NCI-H510A (cell line): Measurements from ENCODE around the gene LHFPL6.

Source experiments
- DNase-seq: peaks from one replicate; lab custom pipeline; 2025; lab: John Stamatoyannopoulos, UW

LHFPL6 gene

DNA sequence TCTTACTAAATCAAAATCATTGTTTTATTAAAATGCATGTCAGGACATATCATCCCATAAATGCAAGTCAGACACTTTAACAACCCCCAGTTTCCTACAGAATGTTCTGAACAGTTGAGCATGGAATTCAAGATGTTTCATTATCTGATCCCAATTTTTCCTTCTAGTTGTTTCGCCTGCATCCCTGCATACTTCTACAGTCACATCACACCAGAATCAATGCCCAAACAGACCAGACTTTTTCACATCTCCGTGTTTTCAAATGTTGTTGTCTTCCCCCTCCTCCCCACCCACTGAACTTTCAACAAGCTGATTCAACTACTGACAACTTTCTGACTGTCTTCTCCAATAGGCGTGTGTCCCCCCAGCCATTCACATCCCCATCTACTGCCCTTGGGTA, 48.6 kb downstream of the LHFPL6 start:
- DNase-seq, result no peak

DNA sequence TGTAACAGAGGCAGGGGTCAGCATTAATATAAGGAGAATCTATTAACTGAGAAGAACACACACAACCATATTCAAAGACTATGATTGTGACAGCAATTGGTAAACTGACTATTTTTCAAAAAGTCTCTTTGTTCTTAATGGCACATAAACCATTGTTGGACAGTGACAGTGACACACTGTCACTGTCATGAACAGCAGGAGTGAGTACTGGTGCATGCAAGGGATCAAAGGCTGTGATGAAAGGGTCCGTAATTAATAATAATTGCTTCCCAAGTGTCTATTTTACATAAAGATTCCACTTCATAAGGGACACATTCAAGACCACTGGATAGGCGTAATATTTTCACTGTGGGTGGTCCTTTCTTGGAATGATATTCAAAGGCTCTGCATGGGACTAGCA, 50.7 kb downstream of the LHFPL6 start:
- DNase-seq, result no peak

DNA sequence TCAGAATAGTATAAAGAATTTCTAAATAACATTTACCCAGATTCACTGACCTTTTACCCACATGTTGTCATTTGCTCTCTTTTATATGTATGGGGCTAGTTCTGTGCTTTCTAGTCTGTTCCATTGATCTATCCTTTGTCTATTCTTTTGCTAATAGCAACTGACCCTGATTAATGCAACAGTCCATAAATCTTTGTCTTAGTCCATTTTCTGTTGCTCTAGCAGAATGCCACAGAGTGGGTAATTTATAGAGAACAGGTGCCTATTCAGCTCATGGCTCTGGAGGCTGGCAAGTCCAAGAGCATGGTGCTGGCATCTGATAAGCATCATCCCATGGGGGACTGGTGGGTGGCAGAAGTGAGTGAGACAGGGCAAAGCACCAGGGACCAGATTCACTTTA, 52.1 kb downstream of the LHFPL6 start:
- no peak for DNase-seq

DNA sequence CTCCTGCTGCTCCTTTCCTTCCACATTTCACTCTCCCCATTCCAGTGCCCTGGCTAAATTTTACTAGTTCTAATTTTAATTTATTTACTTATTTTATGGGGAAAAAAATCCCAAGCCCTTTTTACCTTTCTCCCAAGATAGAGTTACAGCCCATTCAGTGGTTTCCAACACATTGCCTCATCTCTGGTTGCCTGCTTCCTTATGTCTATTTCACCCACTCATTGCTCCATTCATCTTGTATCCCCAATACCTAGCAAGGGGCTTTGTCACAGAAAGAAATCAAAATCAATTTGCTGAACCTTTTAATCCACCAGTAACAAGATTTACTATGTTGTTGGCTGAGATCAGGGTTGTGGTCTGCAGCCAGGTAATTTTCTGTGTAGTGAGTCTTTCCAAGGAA, 55.9 kb downstream of the LHFPL6 start:
- DNase-seq, result no peak

DNA sequence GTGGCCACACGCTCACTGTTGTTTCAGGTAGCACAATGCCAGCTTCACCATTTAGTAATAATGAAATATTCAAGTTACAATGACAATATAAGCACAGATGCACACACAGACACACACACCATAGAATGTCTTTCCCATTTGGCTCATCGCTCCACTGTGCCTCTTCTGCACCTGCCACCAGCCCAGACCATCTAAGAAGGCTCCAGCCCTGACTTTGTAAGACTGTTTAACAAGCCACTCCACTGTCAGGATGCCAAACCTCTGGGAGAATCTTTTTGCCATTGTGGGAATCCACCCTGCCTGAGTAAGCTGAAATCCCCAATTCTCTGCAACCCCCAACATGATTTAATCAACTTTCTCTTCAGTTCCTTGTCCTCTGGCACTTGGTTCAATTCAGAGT, 60.6 kb downstream of the LHFPL6 start:
- DNase-seq, result no peak

DNA sequence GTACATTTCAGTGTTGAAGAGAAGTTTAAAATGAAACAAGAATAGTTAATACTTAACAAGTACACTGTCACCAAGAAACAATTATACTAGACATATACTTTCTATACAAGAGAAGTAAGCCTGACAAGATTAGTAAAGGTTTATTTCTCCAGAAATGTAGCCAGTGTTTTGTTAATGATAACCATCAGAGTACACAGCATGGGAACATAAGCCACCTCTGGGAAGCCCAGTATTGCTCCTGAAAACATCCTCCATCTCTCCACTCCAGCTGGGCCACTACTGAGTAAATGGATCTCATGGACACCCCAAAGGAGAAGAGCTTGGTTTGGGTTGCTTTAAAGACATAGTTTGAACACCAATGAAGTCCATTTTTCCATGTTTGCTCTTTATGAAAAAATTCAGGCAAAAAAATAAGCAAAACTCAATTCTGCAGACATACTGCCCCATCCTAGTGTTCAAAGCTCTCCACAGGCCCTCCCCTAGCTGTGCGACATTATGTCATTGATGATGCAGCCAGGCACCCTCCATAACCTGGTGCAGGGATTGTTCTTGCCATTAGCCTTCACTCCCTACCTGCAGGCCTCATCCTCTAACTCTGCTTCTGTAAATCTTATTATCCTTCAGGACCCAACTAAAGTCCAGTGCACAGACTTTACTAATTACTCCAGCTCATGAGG, 61.9 kb downstream of the LHFPL6 start:
- DNase-seq, result no peak

DNA sequence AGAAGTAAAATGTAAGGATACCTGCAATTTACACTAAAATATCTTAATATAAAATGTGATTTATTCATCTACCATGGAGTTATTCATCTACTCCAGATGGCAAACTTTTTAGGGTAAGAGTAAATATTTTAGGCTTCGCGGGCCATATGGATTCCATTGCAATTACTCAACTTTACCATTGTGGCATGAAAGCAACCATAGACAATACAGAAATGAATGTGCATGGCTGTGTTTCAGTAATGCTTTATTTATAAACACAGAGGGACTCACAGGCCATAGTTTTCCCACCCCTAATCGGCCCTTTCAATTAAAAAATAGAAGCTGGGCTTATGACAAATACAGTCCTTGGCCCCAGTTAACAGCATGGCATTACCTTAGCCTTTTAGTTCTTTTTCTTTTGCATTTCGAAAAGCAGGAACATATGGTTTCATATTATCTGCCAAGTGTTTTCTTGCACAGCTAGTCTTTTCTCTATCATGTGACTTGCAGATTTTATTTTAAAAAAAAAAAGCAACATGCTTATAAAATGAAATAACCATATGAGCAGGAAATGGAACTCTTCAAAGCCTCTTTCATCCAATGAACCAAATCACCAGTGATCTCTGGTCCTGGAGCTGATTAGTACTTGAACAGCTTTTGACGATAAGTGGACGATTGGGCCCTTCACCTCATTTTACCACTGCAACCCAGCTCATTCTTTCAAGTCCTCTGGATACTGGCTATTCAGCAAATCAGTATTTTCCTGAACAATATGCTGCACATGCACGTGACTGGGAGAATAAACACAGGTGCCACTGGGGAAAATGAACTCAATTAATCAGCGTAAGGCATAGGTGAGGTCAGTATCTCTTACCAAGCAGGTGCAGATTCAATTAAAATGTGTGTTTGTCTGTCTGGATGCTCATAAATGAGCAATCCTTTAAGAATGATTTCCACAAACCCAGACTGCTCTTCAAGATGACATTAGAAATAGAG, 63.9 kb downstream of the LHFPL6 start:
- DNase-seq, result peak; percentile 37

DNA sequence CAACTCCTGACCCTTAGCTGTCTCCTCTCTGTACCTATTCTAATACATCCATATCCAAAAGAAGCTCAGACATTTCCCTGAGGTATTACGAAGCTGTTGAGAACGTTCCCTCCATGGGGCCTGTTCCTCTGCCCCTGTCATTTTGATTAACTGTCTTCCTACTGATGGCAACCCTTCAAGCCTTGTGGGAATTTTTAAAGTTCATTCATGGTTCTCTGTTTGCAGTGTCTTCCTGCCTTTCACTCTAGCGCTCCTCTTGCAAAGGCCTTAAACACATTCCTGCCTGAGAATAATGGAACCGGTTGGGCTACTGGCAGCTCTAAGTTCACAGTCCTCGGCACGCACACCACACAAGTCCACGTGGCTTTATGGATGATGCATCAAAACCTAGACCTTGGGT, 66.1 kb downstream of the LHFPL6 start:
- DNase-seq, result no peak

DNA sequence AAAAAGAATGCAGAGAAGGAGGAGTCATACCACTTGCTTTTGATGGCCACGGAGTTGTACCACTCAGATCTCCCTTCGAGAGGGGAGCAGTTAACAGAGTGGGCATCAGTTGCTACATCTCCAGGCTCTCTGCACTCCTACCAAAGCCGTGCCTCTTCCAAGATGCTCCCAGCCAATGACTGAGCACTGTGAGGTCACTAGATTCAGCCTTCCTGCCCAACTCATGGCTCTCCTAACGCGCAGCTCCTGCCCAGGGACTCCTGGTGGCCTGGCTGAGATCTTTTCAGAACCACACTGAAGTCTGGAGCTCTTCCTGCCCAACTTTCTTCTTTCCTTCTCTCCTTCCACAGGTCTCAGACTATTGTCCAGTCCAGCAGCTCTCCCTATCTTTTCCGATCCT, 66.7 kb downstream of the LHFPL6 start:
- no peak for DNase-seq

DNA sequence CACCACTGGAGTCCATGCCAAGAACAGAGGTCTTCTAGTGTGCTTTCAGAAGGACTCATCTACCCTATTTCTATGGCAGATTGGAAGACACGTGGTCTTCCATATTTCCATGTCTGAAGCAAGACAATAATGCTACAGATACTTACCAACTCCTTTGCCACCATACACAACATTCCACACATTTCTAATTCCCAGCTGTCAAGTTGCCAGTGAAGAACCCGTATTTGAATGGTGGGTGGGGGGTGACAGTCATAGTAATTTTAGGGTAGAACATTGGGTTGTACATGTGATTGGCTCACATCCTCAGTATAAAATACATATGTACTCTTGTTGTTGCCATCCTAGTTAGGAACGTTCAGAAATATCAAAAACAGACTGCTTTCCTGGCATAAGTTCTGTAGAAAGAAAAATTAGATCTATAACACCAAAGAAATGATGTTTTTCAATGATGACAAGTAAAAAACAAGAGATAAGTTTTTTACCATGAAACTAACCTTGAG, 69.3 kb downstream of the LHFPL6 start:
- no peak for DNase-seq

DNA sequence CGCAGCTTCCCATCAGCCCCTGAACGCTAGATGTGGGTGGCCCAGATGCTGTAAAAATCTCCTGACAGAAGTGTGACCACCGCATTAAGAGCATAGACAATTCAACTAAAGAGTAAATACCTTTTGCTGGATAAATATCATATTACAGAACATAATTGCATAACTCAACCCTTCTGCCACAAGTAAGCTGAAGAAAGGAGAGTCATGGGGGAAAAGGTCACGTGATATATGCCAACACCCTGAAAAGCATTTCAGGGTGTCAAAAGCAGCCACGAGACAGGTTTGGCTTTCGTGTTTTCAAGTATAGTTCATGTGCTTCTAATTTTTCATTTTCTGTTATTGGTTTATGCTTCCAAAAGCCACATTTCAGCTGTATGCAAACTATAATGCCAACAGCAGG, 71.3 kb downstream of the LHFPL6 start:
- no peak for DNase-seq

DNA sequence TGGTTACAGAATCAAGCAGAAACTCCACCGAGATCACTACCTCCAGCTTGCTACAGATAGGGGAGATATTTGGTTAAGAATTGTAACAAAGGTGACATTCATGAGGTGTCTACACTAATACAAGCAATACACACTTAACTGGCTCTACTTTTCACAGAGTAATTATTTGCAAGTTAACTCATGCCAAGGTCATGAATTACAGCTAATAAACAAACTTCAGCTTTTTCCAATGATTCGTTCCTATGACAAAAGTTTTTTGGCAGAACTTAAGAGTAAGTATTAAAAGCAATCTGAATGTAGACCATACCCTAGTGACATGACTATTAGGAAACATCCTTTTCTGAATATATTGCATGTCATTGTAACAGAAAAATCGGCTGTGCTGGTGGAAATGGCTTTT, 72.1 kb downstream of the LHFPL6 start:
- DNase-seq, result no peak

DNA sequence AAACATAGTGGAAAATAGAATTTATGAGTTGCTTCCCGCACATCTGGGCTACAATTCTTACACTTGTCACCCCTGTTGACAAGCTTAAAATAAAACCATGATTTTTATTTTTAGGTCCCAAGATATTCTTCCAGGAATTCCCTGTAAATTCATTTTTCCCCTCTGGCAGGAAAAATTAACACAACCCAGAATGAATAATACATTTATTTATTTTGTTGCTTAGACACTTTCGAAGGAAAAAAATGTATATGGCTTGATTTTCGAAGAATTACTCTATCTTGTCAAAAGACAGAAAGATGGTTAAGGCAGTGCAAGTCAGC, 74.4 kb downstream of the LHFPL6 start:
- DNase-seq, result no peak

DNA sequence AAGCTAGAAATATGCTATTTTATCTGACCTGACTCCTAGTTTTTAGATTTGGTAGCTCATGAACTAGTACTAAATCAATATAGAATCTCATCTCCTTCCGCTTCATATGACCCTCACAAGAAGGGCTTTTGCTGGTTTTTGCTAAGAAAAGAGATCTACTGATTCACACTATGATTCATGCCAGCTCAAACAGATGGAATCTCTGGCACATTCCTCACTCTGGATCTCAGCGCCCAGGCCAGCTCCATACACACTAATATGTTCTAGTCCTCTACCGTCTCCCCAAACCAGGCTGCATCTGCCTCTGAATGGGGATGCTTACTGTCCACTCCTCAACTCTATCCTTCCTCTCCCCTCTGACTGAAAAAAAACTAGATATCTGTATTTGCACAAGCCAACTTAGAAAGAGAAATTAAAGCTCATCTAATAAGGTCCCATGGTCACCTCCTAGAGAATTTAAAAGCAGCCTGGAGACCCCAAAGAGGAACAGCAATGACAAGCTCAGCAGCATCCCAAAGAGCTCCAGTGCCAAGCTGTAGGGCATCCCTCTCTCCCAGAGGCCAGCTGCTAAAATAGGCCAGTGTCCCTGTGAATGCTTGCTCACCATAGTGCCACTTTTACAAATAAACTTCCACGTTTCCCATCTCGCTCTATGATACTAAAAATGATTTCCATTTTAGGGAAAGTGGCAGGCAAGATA, 74.9 kb downstream of the LHFPL6 start:
- no peak for DNase-seq

DNA sequence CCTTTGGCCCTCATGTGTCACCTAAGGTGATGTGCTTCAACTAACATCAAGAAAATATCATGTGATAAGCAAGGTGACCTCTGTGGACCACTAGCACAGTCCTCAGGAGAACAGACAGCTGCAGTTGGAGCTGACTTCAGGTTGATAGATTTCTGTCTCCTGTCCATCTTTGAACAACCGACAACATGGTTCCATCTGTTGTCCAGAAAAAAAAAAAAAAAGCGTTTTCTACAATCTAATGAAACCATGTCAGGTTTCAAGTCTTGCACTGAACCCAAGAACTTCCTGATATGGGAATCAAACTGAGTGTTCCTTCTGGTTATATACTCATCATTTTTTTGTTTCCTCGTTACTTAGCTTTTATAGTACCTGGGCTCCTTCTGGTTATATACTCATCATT, 75.7 kb downstream of the LHFPL6 start:
- no peak for DNase-seq

DNA sequence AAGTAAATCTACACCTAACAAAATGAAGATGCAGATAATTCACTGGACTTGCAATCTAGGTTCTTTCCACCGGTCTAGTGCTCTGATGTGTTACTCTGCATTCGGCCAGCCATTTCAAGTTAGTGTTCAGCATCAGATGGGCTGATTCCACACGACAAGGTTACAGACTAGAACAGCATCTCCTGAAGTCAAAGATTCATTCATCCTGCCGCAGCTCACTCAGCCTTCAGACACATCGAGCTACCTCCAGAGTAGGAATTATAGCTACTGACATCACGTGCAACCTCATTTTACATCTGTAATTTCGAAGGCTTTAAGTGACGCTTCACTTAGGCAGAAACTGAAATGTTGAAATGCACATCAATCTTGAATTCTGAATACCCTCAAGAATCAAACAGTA, 76.5 kb downstream of the LHFPL6 start:
- no peak for DNase-seq

DNA sequence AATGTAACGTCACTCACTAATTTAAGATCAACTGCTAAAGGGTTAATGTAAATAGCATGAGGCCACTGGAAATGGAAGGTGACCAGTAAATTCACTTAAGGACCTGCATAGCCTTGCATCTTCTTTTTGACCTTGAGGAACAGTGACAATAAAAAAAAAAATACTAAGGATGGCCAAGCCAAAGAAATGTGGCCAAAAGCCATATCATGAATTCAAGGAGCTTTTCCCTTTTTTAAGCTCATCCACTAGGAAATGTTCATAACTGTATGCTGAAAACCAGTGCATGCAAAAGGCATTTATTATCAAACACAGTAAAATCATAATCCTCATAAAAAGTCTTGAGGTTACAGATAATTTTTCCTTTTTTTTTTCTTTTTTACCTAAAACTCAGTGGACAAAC, 77.5 kb downstream of the LHFPL6 start:
- DNase-seq, result no peak

DNA sequence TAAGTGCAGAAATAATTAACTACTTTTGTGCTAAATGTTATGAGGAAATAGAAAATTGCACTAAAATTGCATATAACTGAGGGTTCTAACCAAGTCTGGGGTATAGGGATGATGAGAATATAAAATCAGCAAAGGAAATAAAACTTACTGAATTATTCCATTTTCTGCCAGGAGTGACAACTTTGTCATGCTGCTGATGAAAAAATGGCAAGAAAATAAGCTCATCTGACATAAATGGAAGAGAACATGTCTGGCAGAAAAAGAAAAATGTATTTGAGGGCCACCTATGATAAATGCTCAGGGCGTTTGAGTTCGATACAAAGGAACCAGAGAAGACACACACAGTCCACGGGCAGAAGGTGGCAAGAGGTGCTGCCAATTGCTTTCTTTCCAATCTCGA, 78.2 kb downstream of the LHFPL6 start:
- no peak for DNase-seq

DNA sequence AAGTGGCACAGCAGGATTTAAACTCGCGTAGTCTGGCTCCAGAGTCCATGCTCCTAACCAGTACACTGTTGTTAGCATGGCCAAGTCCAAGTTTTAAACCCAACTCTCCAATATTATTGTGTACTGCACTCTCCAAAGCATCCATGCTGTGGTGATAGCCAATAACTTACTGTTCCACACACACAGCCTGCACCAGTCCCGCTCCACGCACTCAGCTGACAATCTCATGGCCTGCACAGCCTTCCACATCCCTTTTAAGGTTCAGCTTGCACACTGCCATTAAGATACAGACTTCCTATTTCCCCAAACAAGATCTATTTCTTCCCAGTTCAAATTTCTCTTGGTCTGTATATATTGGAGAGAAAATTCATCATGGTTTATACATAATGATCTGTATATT, 80.7 kb downstream of the LHFPL6 start:
- DNase-seq, result no peak

DNA sequence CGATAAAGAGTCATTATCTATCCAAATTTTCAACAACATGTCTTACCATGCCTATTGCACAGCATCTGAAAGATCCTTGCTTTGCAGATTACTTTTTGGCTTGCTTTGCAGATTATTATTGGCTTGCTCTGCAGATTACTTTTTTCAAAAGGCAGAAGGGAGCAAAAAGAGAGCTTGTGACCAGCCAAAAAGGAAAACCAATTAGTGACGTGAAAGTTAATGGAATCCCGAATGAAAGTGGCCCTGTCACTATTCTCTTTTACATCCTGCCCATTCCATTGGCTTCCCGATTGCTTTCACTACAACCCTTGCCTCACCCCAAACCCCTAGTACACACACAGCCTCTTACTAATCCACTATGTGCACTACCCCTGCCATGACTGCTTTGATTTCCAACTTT, 81.3 kb downstream of the LHFPL6 start:
- no peak for DNase-seq

DNA sequence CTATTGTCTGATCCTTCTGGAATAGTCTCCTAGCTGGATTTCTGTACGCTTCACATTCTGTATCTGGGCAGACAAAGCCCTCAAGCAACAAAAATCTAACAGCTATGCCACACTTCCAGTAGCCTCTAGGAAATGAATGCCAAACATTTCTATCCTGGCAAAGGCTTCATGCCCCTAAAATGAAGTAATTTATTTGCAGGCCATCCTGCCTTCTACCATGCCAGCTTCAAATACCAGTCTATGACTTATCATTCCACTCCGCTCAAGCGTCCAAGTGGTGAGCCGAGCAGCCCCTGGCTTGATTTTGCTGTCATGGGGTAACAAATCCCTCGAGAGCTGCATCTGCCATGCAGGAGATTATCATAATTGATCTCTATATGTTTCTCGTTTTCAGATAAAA, 86.9 kb downstream of the LHFPL6 start:
- DNase-seq, result no peak

DNA sequence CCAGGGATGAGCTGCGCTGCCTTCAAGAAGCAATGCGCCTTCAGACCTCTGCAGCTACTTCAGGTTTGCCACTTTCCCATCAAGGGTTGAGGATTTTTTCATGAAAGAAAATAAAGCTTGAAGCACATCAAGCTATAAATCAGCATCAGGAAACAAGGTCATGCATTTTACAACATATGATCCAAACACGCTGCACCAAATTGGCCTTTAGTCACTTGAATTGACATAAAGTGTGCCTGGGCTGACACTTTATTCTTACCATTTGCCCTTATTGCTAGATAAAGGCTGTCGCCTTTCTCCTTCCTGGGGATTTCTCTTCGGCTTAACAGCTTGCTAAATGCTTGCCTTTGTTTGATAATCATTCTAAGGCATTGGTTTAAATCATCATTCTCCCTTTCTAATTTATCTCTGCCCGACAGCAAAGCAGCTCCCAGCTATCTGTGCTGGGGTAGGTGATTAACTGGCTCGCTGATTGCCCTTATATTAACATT, 87.7 kb downstream of the LHFPL6 start:
- no peak for DNase-seq

DNA sequence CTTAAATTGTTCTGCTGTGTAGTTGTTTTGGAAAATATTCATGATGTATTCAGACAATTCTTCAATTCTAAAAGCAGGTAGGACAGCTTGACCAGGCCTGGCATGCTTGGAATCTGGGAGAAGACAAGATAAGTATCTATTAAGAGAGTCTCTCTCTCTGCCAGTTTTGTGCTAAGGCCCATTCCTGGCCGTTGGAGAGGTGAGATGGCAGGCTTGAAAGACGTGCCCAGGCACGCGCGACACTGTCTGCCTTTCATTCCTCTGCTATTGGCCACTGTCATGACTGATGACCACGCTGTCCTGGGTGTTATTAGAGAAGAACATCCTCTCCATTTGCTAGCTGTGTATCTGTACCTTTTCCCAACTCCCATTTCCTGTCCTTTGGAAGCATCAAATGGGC, 90.3 kb downstream of the LHFPL6 start:
- no peak for DNase-seq
